Hippocampal formation (tissue), 2 donors: ENCODE measurements around the gene GRK6.
A peak's percentile ranks its signal among the peaks of the same experiment; 100 is the strongest.

Experiments used
- DNase-seq, 2 donors: peaks; one replicate each; lab custom pipeline; 2025; lab: John Stamatoyannopoulos, UW

Gene GRK6

DNA sequence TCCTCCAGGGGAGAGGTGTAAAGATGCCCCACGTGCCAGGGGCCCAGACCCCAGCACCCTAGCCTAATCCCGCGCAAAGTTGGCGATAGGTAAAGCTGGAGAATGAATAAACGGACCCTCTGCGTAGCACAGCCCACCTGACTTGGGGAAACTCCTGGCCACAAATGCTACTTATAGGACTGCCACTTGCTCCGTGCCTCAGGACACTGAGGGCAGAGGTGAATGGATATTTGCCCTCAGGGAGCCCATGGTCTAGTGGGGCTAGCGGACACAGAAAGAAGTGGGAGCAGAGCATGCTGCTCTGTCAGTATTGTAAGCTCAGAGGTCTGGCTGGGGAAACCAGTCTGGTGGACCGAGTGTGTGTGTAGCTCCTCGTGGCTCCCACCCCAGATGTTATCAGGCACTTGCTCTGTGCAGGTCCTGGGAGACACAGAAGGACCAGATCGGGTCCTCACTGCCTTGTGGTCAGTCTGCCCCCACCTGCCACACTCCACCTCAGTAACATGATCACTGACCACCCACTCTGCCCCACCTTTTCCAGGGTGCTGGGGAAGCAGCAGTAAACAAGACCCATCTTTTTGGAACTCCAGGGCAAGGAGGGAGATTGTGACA lies 841 bp downstream of the GRK6 start:
- no peak for DNase-seq

DNA sequence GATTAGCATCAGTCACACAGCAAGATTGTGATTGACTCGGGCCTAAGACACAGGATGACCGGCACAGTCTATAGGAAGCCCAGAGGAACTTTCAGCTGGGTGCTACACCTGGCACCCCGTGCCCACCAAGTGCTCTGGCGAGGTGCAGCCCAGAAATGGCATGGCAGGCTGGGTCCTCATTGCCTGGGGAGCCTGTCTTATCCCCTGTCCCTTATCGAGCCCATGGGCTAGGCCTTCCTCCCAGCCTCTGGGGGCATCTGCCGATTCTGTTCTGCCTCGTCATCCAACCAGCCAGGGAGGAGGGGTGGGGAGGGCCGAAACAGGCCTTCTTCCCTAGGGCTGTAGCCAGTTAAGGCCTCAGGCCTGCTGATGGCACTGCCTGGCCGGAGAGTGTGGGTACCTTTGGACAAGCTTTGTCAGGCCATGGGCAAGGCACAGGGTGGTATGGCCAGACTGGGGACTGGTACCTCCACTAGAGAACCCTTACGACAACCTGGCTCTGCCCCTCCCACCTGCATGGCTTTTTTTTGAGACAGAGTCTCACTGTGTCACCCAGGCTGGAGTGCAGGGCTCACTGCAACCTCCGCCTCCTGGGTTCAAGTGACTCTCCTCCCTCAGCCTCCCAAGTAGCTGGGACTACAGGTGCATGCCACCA lies 1.6 kb downstream of the GRK6 start:
- DNase-seq = no peak

DNA sequence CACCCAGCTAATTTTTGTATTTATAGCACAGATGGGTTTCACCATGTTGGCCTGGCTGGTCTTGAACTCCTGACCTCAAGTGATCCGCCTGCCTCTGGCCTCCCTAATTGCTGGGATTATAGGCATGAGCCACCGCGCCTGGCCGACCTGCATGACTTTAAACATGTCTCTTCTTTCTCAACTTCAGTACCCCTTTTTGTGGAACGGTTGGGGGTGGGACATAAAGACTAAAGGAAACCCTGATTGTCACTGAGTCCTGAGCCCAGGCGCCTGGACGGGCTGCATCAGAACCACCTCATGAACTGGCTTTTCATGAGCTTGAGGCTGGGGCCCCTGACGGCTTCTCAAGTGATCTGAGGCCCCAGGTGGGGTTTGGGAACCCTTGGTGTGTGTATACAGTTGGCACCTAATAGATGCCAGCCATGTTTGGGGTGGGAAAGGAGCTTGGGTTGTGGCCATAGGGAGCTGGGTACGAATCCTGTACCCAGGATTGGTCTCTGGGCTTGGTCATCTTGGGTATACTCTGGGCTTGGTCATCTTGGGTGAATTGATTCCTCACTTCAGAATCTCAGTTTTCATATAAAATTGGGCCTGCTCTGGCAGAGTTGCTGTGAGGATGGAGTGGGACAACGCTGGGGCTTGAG lies 2.2 kb downstream of the GRK6 start:
- no peak for DNase-seq

DNA sequence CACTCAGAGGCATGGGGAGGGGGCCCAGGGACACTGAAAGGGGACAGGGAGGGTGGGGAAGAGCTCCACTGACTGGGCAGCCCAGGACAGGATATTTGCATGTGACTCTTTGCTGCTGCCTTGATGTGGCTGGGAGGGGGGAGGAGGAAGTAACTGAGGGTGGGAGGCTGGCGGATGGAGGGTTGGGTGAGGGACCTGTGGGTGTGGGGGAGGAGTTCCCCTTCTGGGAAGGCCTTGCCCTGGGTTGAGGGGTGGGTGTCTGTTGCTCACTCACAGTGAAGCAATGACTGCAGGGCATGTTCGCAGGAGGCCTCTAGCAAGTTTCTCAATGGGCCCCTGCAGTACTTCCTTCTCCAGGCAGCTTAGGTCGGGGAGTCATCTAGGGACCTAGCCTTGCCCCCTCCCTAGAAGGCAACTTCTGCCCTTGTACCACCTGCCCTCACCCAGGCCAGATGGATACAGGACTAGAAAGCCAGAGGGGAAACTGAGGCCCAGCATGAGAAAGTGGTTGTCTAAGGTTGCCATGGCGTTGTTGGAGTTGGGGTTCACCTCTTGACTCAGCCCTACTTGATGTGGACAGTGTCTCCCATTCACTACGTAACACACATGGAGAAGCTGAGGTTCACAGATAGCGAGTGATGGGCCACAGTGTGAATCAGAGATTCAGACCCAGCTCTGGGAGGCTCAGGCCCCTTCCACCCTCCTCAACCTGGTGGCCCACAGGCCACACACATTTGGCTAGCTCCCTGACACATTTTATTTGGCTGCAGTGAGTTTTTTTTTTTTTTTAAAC lies 3.0 kb downstream of the GRK6 start:
- peak in 1 of 2 donors; percentile 26 for DNase-seq

DNA sequence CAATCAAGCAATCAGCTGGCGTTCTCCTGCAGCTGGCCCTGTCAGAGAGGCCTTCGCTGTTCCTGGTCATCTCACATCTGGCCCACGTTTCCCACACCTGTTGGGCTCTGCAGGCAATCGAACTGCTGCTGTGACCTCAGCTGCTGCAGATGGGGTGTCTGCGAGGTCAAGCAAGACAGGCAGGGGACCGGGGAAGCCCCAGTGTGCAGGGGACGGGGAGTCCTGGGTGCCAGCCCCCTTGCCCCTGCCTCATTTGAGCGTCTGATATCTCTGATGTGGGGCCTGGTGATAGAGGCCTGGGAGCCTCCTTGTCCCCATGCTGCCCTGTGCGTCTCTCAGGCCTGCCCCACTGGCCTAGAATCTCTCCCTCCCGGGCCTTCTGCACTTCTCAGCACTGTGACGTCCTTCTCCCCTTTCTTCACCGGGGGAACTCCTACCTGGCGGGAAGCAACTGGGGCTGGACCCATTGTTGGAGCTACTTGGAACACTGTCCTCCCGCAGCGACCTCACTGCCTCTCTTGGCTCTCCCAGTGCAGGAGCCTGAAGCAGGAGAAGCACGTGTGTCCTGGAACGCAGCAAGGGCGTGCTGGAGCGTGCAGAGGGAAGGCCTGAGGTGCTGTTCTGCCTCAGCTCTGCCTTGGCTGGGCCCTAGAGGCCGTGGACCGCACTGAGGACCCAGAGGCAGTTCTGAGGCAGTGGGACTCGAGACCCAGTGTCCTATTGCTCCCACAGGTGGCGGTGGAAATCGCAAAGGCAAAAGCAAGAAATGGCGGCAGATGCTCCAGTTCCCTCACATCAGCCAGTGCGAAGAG lies 3.9 kb downstream of the GRK6 start:
- DNase-seq = no peak

DNA sequence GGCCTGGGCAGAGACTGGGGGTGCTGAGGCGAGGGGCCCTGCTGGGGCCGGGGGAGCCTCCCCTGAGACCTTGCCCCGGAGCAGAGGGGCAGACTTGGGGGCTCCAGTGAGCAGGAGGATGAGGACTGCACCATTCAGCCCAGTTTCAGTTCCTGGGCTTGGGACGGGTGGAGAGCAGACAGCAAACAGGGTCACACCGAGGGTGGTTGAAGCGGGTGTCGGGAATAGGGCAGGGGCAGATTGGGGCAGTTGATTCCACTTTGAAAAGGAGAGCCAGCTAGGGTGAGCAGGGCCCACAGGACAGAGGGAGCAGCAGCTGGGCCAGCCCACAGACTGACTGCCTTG lies 4.5 kb downstream of the GRK6 start:
- DNase-seq = no peak

DNA sequence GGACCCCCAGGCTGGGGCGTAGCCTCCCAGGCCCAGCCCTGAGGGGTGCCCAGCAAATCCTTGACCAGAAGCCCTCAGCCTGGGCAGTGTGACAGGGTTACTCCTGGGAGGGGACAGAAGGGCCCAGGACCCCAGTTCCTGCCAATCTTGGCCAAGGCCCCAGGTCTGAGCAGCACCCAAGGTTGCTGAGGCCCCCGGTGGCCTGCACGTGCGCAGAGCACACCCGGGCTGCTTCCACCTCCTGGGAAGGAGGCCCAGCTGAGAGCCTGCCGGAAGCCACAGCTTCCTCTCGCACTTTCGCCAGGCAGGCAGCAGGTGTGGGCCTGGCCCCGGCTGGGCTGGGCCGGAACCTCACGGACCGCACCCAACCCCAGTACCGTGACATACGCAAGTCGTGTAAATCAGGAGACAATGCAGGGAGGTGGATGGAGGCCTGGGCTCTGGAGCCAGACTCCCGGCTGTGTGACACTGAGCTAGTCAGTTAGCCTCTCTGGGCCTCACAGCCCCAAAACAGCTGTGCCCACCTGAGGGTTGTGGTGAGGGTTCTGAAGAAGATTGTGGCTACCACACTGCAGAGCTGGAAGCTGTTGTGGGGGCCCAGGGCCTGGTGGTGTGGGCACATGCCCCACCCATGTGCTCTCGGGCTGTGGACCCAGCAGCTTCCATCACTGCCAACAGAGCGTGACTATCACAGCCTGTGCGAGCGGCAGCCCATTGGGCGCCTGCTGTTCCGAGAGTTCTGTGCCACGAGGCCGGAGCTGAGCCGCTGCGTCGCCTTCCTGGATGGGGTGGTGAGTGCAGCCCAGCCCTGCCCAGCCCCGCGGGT lies 5.1 kb downstream of the GRK6 start:
- no peak for DNase-seq

DNA sequence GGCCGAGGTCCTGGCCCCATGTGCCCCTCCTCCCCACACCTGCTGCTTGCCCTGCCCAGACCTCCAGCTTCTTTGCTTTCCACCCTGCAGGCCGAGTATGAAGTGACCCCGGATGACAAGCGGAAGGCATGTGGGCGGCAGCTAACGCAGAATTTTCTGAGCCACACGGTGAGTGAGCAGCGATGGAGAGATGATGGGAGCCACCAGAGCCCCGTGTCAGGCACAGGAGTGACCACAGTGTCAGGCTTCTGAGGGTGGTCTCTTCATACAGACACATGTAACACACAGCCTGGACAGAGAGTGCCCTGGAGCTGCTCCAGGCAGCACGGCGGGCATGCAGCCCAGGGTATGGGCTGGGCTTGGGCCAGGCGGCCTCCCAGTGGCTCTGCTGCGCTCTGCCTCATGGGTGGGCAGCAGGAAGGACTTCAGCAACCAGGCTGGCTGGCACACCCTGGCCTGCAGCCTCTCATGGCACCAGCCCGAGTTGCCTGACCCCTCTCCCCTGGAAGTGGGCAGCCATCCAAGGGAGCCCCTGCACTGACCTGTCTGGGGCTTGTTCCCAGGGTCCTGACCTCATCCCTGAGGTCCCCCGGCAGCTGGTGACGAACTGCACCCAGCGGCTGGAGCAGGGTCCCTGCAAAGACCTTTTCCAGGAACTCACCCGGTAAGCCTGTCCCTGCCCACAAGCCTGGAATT lies 5.8 kb downstream of the GRK6 start:
- peak; percentile 35 to 56 for DNase-seq

DNA sequence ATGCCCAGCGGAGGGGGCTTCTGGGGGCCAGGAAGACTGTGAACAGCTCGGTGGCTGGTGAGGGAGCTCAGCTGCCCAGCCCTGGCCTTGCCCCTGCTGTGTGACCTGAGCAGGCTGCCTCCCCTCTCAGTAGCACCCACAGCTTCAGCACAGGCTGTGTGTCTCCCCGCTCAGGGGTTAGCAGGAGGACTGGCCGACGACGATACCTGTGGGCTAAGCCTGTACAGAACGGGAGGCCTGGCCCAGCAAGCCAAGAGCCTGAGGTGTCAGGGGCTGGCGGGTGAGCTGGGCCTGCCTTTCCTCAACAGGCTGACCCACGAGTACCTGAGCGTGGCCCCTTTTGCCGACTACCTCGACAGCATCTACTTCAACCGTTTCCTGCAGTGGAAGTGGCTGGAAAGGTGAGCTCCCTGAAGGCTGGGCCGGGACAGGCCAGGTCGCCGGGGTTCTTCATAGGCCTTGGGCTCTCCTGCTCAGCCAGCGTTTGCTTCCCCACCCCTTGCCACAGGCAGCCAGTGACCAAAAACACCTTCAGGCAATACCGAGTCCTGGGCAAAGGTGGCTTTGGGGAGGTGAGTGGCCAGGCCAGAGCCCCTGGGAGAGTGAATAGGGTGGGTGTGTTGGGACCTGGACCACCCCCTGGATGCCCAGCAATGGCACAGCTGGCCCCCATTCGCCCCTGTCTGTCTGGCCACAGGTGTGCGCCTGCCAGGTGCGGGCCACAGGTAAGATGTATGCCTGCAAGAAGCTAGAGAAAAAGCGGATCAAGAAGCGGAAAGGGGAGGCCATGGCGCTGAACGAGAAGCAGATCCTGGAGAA lies 6.6 kb downstream of the GRK6 start:
- no peak for DNase-seq

DNA sequence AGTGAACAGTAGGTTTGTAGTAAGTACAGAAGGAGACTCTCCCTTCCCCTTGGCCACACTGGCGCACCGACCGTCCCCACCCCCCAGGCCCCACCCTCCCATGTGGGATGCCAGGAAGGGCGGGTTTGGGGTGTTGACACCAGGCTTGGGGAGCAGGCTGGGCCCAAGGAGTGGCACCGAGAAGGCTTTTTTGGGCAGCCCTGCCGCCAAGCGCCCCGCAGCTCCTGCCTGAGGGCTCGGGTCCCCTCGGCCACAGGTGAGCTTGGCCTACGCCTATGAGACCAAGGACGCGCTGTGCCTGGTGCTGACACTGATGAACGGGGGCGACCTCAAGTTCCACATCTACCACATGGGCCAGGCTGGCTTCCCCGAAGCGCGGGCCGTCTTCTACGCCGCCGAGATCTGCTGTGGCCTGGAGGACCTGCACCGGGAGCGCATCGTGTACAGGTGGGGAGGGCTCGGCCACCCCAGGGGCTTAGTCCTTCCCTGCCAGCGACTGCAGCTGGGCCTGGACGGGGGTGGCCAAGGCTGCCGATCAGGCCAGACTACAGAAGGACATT lies 7.3 kb downstream of the GRK6 start:
- DNase-seq = no peak

DNA sequence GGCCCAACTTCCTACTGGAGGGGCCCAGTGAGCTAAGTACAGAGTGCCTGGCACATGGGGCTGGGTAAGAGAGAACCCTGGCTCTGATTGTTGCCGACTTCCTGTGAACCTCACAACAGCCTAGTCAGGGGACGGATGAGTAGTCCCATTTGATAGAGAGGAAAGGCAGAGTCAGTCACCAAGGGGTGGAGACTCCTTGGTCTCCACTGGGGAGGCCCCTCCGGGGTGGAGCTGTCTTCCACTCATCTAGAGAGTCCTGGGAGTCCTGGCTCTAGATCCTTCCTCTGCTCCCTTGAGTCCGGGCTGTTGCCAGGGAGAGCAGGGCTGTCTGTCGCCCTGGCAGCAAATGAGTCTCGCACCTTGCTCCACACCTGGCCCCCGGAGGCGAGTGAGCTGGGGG lies 8.0 kb downstream of the GRK6 start:
- DNase-seq = no peak

DNA sequence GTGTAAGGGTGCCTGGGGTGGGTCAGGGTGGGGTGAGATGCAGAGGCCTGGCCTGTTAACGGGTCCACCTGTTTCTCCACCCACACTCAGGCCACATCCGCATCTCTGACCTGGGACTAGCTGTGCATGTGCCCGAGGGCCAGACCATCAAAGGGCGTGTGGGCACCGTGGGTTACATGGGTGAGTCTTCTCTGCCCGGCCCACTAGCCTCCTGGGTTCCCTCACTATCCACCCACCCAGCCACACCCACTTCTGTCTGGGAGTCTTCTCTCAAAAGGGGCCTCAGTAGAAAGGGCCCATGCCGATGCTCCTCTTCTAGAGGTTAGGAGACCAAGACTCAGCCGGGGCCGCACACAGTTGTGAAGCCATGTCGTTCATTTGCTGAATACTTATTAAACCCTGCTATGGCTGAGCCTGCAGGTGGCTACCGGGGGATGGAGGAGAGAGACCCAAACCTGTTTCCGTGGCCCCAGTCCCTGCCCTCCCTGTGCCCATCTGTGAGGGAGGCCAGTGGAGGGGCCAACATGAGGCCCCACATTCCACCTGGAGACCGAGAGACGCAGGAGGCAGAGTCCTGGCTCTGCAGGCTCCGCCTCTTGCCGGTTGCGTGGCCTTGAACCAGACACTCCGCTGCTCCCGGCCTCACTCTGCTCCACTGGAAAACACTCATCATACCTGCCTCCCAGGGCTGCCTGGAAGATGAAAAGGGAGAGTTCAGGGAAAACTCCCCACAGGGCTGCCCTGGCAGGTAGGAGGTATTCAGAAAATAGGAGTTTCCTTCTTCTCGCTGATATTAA lies 8.7 kb downstream of the GRK6 start:
- DNase-seq = no peak

DNA sequence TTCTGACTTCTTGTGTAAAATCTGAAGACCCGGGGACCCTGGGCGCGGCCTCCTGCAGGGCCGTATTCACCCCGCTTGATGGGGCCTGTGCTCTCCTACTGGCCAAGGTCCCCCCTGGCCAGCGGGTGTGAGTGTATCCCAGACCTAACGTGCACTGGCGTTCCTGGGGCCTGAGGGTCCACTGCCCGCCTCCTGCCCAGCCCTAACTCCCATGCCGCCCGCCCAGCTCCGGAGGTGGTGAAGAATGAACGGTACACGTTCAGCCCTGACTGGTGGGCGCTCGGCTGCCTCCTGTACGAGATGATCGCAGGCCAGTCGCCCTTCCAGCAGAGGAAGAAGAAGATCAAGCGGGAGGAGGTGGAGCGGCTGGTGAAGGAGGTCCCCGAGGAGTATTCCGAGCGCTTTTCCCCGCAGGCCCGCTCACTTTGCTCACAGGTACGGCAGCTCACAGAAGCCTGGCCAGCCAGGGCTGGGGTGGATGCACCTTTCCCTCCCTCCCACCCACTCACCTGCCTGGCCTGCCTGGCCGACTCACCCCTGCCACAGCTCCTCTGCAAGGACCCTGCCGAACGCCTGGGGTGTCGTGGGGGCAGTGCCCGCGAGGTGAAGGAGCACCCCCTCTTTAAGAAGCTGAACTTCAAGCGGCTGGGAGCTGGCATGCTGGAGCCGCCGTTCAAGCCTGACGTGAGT lies 9.5 kb downstream of the GRK6 start:
- DNase-seq = no peak

DNA sequence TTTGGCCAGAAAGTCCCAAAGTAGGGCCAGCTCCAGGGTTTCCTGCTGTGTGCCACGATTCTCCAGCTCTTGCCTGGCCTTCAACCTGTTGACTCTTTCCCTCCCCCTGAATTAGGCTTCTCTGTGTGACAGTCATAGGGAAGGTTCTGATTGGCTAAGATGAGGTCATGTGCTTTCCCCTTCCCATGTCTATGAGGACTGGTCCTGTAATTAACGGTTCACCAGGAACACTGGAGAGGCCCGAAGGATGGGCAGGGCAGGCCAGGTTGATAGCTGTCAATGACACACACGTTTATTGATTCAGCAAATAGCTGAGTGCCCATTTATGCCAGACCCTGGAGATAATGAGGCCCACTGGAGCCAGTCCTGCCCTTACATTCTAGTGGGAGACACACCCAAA lies 11.1 kb downstream of the GRK6 start:
- no peak for DNase-seq

DNA sequence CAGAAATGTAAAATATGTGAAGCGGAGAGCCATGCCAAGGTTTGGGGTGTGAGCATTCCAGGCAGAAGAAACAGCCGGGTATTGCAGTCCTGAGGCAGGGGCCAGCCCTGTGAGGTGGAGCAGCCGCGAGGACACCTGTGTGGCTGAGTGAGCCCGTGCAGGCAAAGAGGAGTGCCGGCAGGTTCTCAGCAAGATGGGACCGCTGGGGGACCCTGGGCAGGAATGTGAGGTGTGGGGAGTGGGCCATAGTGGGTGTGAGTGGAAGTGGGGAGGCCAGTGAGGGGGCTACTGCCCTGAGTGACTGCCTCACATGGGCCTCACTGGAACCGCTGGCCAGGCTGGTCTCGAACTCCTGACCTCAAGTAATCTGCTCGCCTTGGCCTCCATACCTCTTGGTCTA lies 12.0 kb downstream of the GRK6 start:
- DNase-seq = no peak

DNA sequence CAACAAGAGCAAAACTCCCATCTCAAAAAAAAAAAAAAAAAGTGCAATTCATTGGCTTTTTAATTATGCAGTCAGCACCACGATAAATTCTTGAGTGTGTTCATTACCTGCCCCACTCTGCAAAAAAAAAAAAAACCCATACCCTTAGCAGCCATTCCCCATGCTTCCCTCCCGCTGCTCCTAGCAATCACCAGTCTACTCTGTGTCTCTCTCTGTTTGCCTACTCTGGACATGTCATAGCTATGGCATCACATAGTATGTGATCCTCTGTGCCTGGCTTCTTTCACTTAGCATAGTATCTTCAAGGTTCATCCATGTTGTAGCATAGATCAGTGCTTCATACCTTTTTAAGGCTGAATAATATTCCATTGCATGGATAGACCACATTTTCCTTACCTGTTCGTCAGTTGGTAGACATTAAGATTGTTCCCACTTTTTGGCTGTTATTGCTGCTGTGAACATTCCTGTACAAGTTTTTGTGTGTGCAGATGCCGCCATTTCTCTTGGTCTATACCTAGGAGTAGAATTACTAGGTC lies 13.1 kb downstream of the GRK6 start:
- no peak for DNase-seq

DNA sequence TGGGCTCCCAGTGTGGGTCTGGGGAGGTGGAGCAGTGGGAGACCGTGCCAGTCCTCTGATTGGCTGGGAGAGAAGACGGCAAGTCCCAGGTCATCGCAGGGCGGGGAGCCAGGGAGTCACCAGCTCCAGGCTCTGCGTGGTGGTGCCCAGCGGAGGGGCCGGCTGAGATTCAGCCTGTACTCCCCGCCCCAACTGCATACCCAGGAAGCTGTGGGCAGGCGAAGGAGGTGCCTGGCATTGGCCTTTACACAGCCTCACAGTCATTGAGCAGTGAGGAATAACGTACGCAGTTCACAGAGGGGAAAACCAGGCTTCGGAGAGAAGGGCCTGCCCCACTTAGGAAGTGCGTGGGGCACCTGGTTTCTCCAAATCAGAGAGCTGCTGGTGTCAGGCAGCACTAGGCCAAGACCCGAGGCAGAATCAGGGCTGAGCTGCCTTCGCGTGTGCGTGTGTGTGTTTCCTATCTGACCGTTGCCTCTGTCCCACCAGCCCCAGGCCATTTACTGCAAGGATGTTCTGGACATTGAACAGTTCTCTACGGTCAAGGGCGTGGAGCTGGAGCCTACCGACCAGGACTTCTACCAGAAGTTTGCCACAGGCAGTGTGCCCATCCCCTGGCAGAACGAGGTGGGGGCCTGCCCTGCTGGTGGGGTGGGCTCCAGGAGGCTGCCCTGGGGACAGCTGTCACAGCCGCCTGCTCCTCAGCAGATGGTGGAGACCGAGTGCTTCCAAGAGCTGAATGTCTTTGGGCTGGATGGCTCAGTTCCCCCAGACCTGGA lies 13.9 kb downstream of the GRK6 start:
- DNase-seq = no peak
